CD4-positive, alpha-beta T cell (primary cell): Measurements from ENCODE around the gene EOLA1. TPM values are rescaled to one million over a fixed set of nuclear protein-coding genes. Genes with fewer than 3 reads are reported as not detected.

Experiments used
- ATAC-seq: fragments of 200-7000 bp; cut with Tn5 transposase; one replicate; pipeline ENCODE4 v1.10.0; 2022; ENCODE audit warnings: mild to moderate bottlenecking; ENCODE audit not compliant: poor library complexity
- CTCF ChIA-PET: fragments of 350-600 bp; sonication (Branson Sonifier 250); formaldehyde crosslinking; loops from one replicate; lab custom pipeline; 2021; ENCODE audit warnings: antibody characterized with exemption, inconsistent platforms; lab: Charles Lee
- POLR2A ChIA-PET: fragments of 350-600 bp; sonication (Branson Sonifier 250); formaldehyde crosslinking; loops from one replicate; lab custom pipeline; 2021; ENCODE audit warnings: antibody characterized with exemption, inconsistent platforms; lab: Charles Lee
- DNase-seq, 14 experiments: peaks; one replicate each; pipeline ENCODE4 v3.0.0-alpha.2; 2013 to 2020; ENCODE audit warnings: mixed read lengths in 2 of 14
- H3K27ac ChIP-seq, 2 donors: one replicate each; pipeline versions ENCODE4 v1.5.1 to v1.7.0; 2013; ENCODE audit warnings: low read length in 2 of 2, low read depth in 1 of 2, mild to moderate bottlenecking in 1 of 2
- H3K27me3 ChIP-seq, 2 experiments: 1 replicate in 1 of 2; 2 replicates in 1 of 2; pipeline versions ENCODE4 v1.6.1 to v1.7.0; 2013; ENCODE audit warnings: low read length in 2 of 2, control low read depth in 1 of 2, mild to moderate bottlenecking in 1 of 2, moderate library complexity in 1 of 2; ENCODE audit not compliant: insufficient read depth in 2 of 2, control insufficient read depth in 1 of 2
- H3K36me3 ChIP-seq: one replicate; pipeline ENCODE4 v1.6.1; 2013; ENCODE audit warnings: low read length, control low read depth; ENCODE audit not compliant: insufficient read depth
- H3K4me1 ChIP-seq: one replicate; pipeline ENCODE4 v1.6.1; 2013; ENCODE audit warnings: low read length, control low read depth; ENCODE audit not compliant: insufficient read depth
- H3K4me3 ChIP-seq: one replicate; pipeline ENCODE4 v1.5.1; 2013; ENCODE audit warnings: mild to moderate bottlenecking, low read length, moderate library complexity
- H3K9me3 ChIP-seq, 2 experiments: 1 replicate in 1 of 2; 2 replicates in 1 of 2; pipeline versions ENCODE4 v1.6.1 to v1.7.0; 2013; ENCODE audit warnings: low read length in 2 of 2, mild to moderate bottlenecking in 2 of 2, control low read depth in 1 of 2, moderate library complexity in 1 of 2; ENCODE audit not compliant: control insufficient read depth in 1 of 2, insufficient read depth in 1 of 2
- H3K27ac Mint-ChIP-seq: one replicate; pipeline ENCODE4 v1.8.0; 2020; ENCODE audit warnings: mixed read lengths
- H3K27me3 Mint-ChIP-seq: one replicate; pipeline ENCODE4 v1.8.0; 2021; ENCODE audit warnings: mixed read lengths
- H3K36me3 Mint-ChIP-seq: one replicate; pipeline ENCODE4 v1.8.0; 2021; ENCODE audit warnings: low read depth, mixed read lengths
- H3K4me1 Mint-ChIP-seq: one replicate; pipeline ENCODE4 v1.8.0; 2021; ENCODE audit warnings: low read depth, mixed read lengths
- H3K4me3 Mint-ChIP-seq: one replicate; pipeline ENCODE4 v1.8.0; 2020; ENCODE audit warnings: mild to moderate bottlenecking, mixed read lengths
- H3K9me3 Mint-ChIP-seq: one replicate; pipeline ENCODE4 v1.8.0; 2020; ENCODE audit warnings: mixed read lengths
- intact Hi-C, 2 experiments: fragments of 100-400 bp; cut with DNase I in 1 of 2; cut with micrococcal nuclease in 1 of 2; formaldehyde crosslinking; loops; one replicate each; pipeline versions ENCODE4 v1.15.1 to v1.9.0; 2023 to 2025; cut with DNase I, micrococcal nuclease
- total RNA-seq, 174 experiments: library from RNA in 2 of 174; stranded (reverse) in 2 of 174; gene quantifications; one replicate each; pipeline ENCODE4 v1.2.3 and lab custom pipeline; 2021 to 2026
- TF ChIP-seq, protein P1 (sequence below): fragments of 200-600 bp; IDR thresholded peaks from one replicate; pipeline ENCODE4 v1.8.0; 2022; ENCODE audit warnings: antibody characterized with exemption, mild to moderate bottlenecking

EOLA1 gene
- total RNA-seq, 2 experiments from 2014 or later, result 63.1 to 68.5 TPM

- Histone ChIP-seq H3K4me1 (no peaks in the 10 kb centered on the region), H3K36me3 (no peaks in the 10 kb centered on the region), H3K27me3 (no peaks in the 10 kb centered on the region), H3K9me3 (no peaks in the 10 kb centered on the region), H3K4me3 (no peak overlapping the region), H3K27ac (no peak overlapping the region)
- DNase-seq, result no peak
- ChIA-PET POLR2A (no interaction called here), CTCF (no interaction called here)
- H3K4me3 Mint-ChIP-seq, result no peak overlapping the region
- H3K27ac Mint-ChIP-seq, result no peak overlapping the region
- no peaks in the 10 kb centered on the region for H3K36me3 Mint-ChIP-seq
- no peaks in the 10 kb centered on the region for H3K27me3 Mint-ChIP-seq
- no peak for ATAC-seq
- no peaks in the 10 kb centered on the region for H3K9me3 Mint-ChIP-seq
- no peaks in the 10 kb centered on the region for H3K4me1 Mint-ChIP-seq
- TF ChIP-seq, protein P1, sequence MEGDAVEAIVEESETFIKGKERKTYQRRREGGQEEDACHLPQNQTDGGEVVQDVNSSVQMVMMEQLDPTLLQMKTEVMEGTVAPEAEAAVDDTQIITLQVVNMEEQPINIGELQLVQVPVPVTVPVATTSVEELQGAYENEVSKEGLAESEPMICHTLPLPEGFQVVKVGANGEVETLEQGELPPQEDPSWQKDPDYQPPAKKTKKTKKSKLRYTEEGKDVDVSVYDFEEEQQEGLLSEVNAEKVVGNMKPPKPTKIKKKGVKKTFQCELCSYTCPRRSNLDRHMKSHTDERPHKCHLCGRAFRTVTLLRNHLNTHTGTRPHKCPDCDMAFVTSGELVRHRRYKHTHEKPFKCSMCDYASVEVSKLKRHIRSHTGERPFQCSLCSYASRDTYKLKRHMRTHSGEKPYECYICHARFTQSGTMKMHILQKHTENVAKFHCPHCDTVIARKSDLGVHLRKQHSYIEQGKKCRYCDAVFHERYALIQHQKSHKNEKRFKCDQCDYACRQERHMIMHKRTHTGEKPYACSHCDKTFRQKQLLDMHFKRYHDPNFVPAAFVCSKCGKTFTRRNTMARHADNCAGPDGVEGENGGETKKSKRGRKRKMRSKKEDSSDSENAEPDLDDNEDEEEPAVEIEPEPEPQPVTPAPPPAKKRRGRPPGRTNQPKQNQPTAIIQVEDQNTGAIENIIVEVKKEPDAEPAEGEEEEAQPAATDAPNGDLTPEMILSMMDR, result no peak
- intact Hi-C loops, result no loop called here
Measured at GRCh38 chrX:149569770-149570169, 29.0 kb downstream of the EOLA1 start.

DNA sequence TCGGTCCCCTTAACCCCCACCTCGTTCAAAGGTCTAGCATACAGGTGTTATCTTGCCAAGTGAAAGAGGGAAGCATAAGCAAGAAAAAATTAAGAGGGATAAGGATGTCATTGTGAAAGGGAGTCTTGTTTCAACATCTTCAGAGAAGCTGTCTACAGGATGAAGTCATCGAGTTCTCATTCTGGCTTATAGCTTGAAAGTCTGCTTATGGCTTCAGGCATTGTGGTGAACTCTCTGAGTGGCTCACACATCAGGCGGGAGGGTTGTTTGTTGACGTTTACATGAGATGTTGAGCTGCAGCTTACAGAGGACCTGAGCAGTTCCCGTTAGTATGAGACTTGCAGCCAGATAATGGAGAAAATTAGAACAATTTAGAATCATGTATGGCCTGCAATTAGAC lies 29.9 kb downstream of the EOLA1 start:
- H3K9me3 Mint-ChIP-seq, result no peaks in the 10 kb centered on the region
- TF ChIP-seq, protein P1, result no peak
- H3K4me1 Mint-ChIP-seq, result no peaks in the 10 kb centered on the region
- no peak for DNase-seq
- no peak overlapping the region for H3K27ac Mint-ChIP-seq
- H3K36me3 Mint-ChIP-seq, result no peaks in the 10 kb centered on the region
- no peak overlapping the region for H3K4me3 ChIP-seq
- ChIA-PET CTCF (no interaction called here), POLR2A (no interaction called here)
- intact Hi-C loops, result no loop called here
- ATAC-seq, result no peak
- no peak overlapping the region for H3K27ac ChIP-seq
- no peak overlapping the region for H3K4me3 Mint-ChIP-seq
- no peaks in the 10 kb centered on the region for H3K4me1 ChIP-seq
- no peaks in the 10 kb centered on the region for H3K27me3 Mint-ChIP-seq
- no peaks in the 10 kb centered on the region for H3K36me3 ChIP-seq
- no peaks in the 10 kb centered on the region for H3K9me3 ChIP-seq
- H3K27me3 ChIP-seq, result no peaks in the 10 kb centered on the region

- POLR2A ChIA-PET, result no interaction called here
- CTCF ChIA-PET, result no interaction called here
- H3K4me1 ChIP-seq, result no peaks in the 10 kb centered on the region
- no peak overlapping the region for H3K27ac ChIP-seq
- Mint-ChIP-seq H3K4me3 (no peak overlapping the region), H3K9me3 (no peaks in the 10 kb centered on the region), H3K27me3 (no peaks in the 10 kb centered on the region), H3K4me1 (no peaks in the 10 kb centered on the region), H3K27ac (no peak overlapping the region), H3K36me3 (no peaks in the 10 kb centered on the region)
- intact Hi-C loops, result no loop called here
- ATAC-seq (no peak), DNase-seq (no peak)
- no peak overlapping the region for H3K4me3 ChIP-seq
- no peaks in the 10 kb centered on the region for H3K27me3 ChIP-seq
- TF ChIP-seq, protein P1, result no peak
- H3K36me3 ChIP-seq, result no peaks in the 10 kb centered on the region
- H3K9me3 ChIP-seq, result no peaks in the 10 kb centered on the region
Measured at GRCh38 chrX:149571770-149572169, 31.0 kb downstream of the EOLA1 start.
